Fibroblast of skin of right biceps (primary cell): ENCODE measurements around the gene RHOT1.
"Not testable (repeated sequence)": the region's sequence is repeated elsewhere in the genome, so short reads cannot be mapped to it uniquely, and the experiment has no call there.

Source experiments
- DNase-seq: peaks from one replicate; pipeline ENCODE4 v3.0.0-alpha.2; 2013

The RHOT1 gene

GRCh38 chr17:32160526-32160925, 18.2 kb downstream of the RHOT1 start:
- no peak for DNase-seq

DNA sequence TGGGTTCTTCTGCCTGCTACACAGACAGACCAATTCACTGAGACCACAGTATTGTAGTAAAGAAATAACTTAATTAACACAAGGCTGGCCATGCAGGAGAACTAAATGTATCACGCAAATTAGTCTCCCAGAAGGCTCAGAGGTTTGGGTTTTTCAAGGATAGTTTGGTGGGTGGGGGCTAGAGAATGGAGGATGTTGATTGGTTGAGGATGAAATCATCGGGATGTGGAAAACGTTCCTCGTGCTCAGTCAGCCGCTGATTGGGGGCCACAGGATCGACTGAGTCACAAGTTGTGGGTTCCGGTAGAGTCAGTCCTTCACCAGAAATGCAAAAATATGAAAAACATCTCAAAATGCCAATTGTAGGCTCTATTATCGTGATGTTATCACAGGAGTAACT, 18.7 kb downstream of the RHOT1 start:
- DNase-seq, result peak; percentile 22

DNA sequence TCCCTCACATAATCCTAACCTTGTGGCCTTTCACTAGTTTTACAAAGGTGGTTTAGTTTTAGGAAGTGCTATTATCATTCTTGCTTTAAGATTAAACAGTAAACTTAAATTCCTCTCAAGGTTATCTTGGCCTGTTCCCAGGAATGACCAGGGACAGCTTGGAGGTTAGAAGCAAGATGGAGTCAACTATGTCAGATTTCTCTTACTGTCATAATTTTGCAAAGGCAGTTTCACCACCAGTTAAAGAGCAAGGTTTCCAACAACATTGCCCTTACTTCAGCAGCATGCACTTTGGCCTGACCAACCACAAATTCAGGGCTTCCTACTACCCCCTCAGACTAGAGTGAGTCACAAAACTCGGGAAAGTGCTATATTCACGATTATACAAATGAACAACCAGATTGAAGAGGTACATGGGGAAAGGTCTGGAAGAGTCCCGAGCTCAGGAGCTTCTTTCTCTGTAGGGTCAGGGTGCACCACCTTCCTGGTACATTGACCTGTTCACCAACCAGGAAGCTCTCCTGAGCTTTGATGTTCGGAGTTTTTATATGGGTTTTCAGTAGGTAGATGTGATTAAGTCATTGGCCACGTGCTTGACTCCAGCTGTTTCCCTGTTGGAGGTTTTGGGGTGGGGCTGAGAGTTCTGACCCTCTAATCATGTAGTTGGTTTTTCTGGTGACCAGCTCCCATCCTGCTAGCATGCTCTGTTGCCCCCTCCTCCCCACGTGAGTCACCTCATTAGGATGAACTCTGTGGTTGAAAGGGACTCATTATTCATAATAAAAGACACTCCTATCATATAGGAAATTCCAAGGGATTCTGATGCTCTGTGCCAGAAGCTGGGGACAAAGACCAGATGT, 19.4 kb downstream of the RHOT1 start:
- DNase-seq, result peak; percentile 94

- DNase-seq, result no peak
Measured at GRCh38 chr17:32174889-32175288, 32.6 kb downstream of the RHOT1 start.

DNA sequence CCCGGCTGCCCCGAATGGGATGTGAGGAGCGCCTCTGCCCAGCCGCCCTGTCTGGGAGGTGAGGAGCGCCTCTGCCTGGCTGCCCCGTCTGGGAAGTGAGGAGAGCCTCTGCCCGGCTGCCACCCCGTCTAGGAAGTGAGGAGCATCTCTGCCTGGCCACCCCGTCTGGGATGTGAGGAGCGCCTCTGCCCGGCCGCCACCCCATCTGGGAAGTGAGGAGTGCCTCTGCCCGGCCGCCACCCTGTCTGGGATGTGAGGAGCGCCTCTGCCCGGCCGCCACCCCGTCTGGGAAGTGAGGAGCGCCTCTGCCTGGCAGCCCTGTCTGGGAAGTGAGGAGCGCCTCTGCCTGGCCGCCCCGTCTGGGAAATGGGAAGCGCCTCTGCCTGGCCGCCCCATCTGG, 36.4 kb downstream of the RHOT1 start:
- not testable (repeated sequence) for DNase-seq

DNA sequence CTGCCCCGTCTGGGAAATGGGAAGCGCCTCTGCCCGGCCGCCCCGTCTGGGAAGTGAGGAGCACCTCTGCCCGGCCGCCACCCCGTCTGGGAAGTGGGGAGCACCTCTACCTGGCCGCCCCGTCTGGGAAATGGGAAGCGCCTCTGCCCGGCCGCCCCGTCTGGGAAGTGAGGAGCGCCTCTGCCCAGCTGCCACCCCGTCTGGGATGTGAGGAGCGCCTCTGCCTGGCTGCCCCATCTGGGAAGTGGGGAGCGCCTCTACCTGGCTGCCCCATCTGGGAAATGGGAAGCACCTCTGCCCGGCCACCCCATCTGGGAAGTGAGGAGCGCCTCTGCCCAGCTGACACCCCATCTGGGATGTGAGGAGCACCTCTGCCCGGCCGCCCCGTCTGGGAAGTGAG, 36.8 kb downstream of the RHOT1 start:
- DNase-seq, result not testable (repeated sequence)

GRCh38 chr17:32179526-32179925, 37.2 kb downstream of the RHOT1 start:
- not testable (repeated sequence) for DNase-seq

- DNase-seq, result not testable (repeated sequence)
Measured at GRCh38 chr17:32180262-32180661, 38.0 kb downstream of the RHOT1 start.

DNA sequence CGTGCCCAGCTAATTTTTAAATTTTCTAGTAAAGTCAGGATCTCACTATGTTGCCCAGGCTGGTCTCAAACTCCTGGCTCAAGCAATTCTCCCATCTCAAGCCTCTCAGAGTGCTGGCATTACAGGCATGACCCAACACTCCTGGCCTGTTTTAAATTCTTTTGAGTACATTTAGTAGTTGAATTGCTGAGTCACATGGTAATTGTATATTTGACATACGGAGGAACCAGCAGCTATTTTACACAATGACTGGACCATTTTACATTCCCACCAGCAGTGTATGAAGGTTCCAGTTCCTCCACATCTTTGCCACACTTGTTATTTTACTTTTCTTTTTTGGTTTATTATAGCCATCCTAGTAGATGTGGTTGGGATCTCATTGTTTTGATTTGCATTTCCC, 43.6 kb downstream of the RHOT1 start:
- peak; percentile 26 for DNase-seq

- DNase-seq, result no peak
Measured at GRCh38 chr17:32187271-32187670, 45.0 kb downstream of the RHOT1 start.

GRCh38 chr17:32189343-32189742, 47.0 kb downstream of the RHOT1 start:
- no peak for DNase-seq

DNA sequence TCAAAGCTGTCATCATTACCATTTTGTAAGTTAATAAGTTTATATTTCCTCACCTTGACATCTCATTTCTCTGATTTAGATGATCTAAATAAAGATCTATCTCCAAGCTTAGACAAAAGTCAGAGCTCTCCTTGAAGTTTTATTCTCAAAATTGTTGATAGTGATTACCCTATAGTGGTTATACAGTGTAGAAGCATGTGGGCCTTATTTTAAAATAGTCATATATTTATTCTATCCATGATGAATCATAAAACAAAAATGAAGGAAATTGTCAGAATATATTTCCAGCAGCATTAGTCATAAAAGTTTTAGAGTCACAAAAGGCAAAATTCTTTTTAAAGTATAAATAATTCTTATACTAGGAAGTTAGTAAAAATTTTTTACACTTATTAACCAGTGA, 49.0 kb downstream of the RHOT1 start:
- peak; percentile 72 for DNase-seq

- peak; percentile 67 for DNase-seq
Measured at GRCh38 chr17:32192379-32192778, 50.1 kb downstream of the RHOT1 start.

DNA sequence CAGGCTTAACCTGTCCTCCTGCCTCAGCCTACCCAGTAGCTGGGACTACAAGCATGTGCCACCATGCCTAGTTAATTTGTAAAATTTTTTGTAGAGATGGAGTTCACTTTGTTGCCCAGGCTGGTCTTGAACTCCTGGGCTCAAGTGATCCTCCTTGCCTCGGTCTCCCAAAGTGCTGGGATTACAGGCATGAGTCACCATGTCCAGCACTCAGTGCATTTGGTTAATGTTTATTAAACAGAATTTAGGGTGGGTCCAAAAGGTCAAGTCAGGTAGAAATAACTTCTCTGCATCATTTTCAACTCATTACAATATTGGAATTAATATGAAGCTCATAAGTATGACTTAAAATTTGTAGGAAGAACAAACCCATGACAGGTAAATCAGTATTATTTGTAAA, 55.7 kb downstream of the RHOT1 start:
- DNase-seq, result no peak

- peak; percentile 84 for DNase-seq
Measured at GRCh38 chr17:32206861-32207260, 64.6 kb downstream of the RHOT1 start.

GRCh38 chr17:32208436-32208835, 66.1 kb downstream of the RHOT1 start:
- no peak for DNase-seq

GRCh38 chr17:32209608-32210007, 67.3 kb downstream of the RHOT1 start:
- DNase-seq, result no peak

- DNase-seq, result no peak
Measured at GRCh38 chr17:32211671-32212070, 69.4 kb downstream of the RHOT1 start.

GRCh38 chr17:32215696-32216095, 73.4 kb downstream of the RHOT1 start:
- DNase-seq, result no peak

DNA sequence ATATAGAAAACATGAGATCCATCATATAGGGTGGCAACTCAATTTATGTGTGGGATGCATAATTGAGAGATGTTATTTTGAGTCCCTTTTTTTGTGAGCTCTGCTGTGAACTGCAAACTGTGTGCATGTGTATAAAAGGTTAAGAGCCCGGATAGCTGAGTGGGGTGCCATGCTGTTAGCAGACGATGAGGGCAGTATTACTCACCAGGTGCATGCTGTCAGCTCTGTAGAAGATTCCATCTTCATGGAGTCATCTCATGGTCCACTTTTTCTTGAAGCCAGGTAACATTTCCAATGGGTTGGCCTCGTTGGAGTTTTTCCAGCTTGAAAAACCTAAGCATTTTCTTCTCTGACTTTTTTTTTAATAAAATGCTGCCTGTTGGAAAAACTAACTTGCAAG, 80.3 kb downstream of the RHOT1 start:
- DNase-seq, result no peak

DNA sequence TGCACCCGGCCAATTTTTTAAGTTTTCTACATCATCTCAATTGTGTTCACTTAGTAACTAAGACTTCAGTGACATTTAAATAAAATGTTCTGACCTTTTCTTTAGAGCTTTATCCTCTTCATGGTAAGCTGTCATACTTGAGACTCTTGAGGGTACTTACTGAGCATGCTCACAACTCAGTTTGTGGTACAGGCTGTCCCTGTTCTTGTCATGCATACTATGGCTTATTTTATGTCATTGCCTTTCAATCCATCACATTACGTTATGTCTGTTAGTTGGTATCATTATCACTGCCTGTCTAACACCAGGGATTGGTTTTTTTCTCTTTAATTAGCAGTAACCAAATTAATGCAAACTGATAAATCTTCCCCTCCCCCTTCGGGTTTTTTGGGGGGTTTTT, 81.4 kb downstream of the RHOT1 start:
- DNase-seq, result no peak

- DNase-seq, result no peak
Measured at GRCh38 chr17:32226886-32227285, 84.6 kb downstream of the RHOT1 start.

- DNase-seq, result no peak
Measured at GRCh38 chr17:32227910-32228309, 85.6 kb downstream of the RHOT1 start.

- no peak for DNase-seq
Measured at GRCh38 chr17:32235588-32235987, 93.3 kb downstream of the RHOT1 start.

GRCh38 chr17:32239456-32239855, 97.2 kb downstream of the RHOT1 start:
- no peak for DNase-seq
